Karpas-422 (cell line): Measurements from ENCODE around the gene ABHD12. TPM values are rescaled to one million over a fixed set of nuclear protein-coding genes. Genes with fewer than 3 reads are reported as not detected.

Experiments
- DNase-seq: peaks from one replicate; pipeline ENCODE4 v3.0.0-alpha.2; 2015
- H2AFZ ChIP-seq: fragments of 200-600 bp; sonication (generic); 2 replicates; pipeline ENCODE4 v1.6.1; 2014; ENCODE audit warnings: antibody characterized with exemption, low read length, mixed read lengths
- H3K27ac ChIP-seq: fragments of 200-600 bp; sonication (generic); 2 replicates; pipeline ENCODE4 v1.5.1; 2014; ENCODE audit warnings: mild to moderate bottlenecking, low read length, moderate library complexity
- H3K27me3 ChIP-seq: fragments of 200-600 bp; sonication (generic); 2 replicates; pipeline ENCODE4 v1.6.1; 2014; ENCODE audit warnings: low read length, mixed read lengths
- H3K36me3 ChIP-seq: fragments of 200-600 bp; sonication (generic); 2 replicates; pipeline ENCODE4 v1.6.1; 2014; ENCODE audit warnings: low read length, mixed read lengths; ENCODE audit not compliant: insufficient read depth
- H3K4me1 ChIP-seq: fragments of 200-600 bp; sonication (generic); 2 replicates; pipeline ENCODE4 v1.6.1; 2014; ENCODE audit warnings: mild to moderate bottlenecking, low read length, mixed read lengths
- H3K4me2 ChIP-seq: fragments of 200-600 bp; sonication (generic); 2 replicates; pipeline ENCODE4 v1.6.1; 2014; ENCODE audit warnings: low read length, low read depth, mild to moderate bottlenecking; ENCODE audit not compliant: poor library complexity, severe bottlenecking
- H3K4me3 ChIP-seq: fragments of 200-600 bp; sonication (generic); 2 replicates; pipeline ENCODE4 v1.5.1; 2014; ENCODE audit warnings: mild to moderate bottlenecking, antibody characterized with exemption, low read length, mixed read lengths
- H3K79me2 ChIP-seq: fragments of 200-600 bp; sonication (generic); 2 replicates; pipeline ENCODE4 v1.6.1; 2014; ENCODE audit warnings: mild to moderate bottlenecking, low read length, mixed read lengths
- H3K9ac ChIP-seq: fragments of 200-600 bp; sonication (generic); 2 replicates; pipeline ENCODE4 v1.6.0; 2014; ENCODE audit warnings: low read length
- H3K9me2 ChIP-seq: fragments of 200-600 bp; sonication (generic), shearing (Covaris generic); replicated peaks from 2 replicates; pipeline ENCODE4 v1.6.0; 2014; ENCODE audit warnings: mild to moderate bottlenecking, low read length, moderate library complexity; ENCODE audit not compliant: insufficient read depth
- H3K9me3 ChIP-seq: fragments of 300-700, 200-600 bp; sonication (generic); 2 replicates; pipeline ENCODE4 v1.6.1; 2014; ENCODE audit warnings: low read length, mixed read lengths
- H4K20me1 ChIP-seq: fragments of 200-600 bp; sonication (generic); 2 replicates; pipeline ENCODE4 v1.6.1; 2014; ENCODE audit warnings: mild to moderate bottlenecking, antibody characterized with exemption, low read length, low read depth; ENCODE audit not compliant: insufficient read depth
- total RNA-seq: library from RNA; depleted of rRNA; stranded (reverse); fragments of >200 nt; shearing (Covaris generic); gene quantifications from 2 replicates; pipeline ENCODE4 v1.2.3, GENCODE V29; 2014; ENCODE audit warnings: low replicate concordance

ABHD12 gene
- total RNA-seq, 1 experiment from 2014 or later: 26.1 TPM

- Histone ChIP-seq H3K36me3 (0 out of 2 replicates have a peak, but pooled peaks cover 8% of the 10 kb centered on the region), H3K4me2 (no peak overlapping the region), H3K9me2 (no peaks in the 10 kb centered on the region), H3K79me2 (peaks cover 97% of the 10 kb centered on the region), H3K9ac (no peak overlapping the region), H3K4me1 (peaks cover 12% of the 10 kb centered on the region), H3K4me3 (no peak overlapping the region), H3K9me3 (no peaks in the 10 kb centered on the region), H4K20me1 (no peaks in the 10 kb centered on the region), H2AFZ (no peak overlapping the region), H3K27ac (no peak overlapping the region), H3K27me3 (no peaks in the 10 kb centered on the region)
- no peak for DNase-seq
These were observed 22.1 kb downstream of the ABHD12 start for GRCh38 chr20:25368526-25368925.

GRCh38 chr20:25364879-25365699, 25.5 kb downstream of the ABHD12 start:
- Histone ChIP-seq H4K20me1 (no peaks in the 10 kb centered on the region), H3K4me2 (no peak overlapping the region), H3K9ac (no peak overlapping the region), H2AFZ (no peak overlapping the region), H3K27ac (no peak overlapping the region), H3K79me2 (peaks cover 86% of the 10 kb centered on the region), H3K9me2 (no peaks in the 10 kb centered on the region), H3K4me1 (no peaks in the 10 kb centered on the region), H3K4me3 (no peak overlapping the region), H3K27me3 (no peaks in the 10 kb centered on the region), H3K36me3 (0 out of 2 replicates have a peak, but pooled peaks cover 8% of the 10 kb centered on the region), H3K9me3 (no peaks in the 10 kb centered on the region)
- no peak for DNase-seq

GRCh38 chr20:25364180-25364788, 26.4 kb downstream of the ABHD12 start:
- Histone ChIP-seq H3K9me2 (no peaks in the 10 kb centered on the region), H3K27me3 (no peaks in the 10 kb centered on the region), H3K9ac (no peak overlapping the region), H3K4me3 (no peak overlapping the region), H2AFZ (no peak overlapping the region), H3K4me1 (no peaks in the 10 kb centered on the region), H3K36me3 (0 out of 2 replicates have a peak, but pooled peaks cover 8% of the 10 kb centered on the region), H4K20me1 (no peaks in the 10 kb centered on the region), H3K9me3 (no peaks in the 10 kb centered on the region), H3K4me2 (no peak overlapping the region), H3K27ac (no peak overlapping the region), H3K79me2 (peaks cover 85% of the 10 kb centered on the region)
- no peak for DNase-seq

- H3K79me2 ChIP-seq: peaks cover 82% of the 10 kb centered on the region
- H3K27me3 ChIP-seq: no peaks in the 10 kb centered on the region
- no peaks in the 10 kb centered on the region for H3K9me3 ChIP-seq
- H3K36me3 ChIP-seq: no peaks in the 10 kb centered on the region
- H3K4me3 ChIP-seq: no peak overlapping the region
- no peak overlapping the region for H3K4me2 ChIP-seq
- no peak for DNase-seq
- no peaks in the 10 kb centered on the region for H3K4me1 ChIP-seq
- no peak overlapping the region for H2AFZ ChIP-seq
- H4K20me1 ChIP-seq: no peaks in the 10 kb centered on the region
- no peak overlapping the region for H3K9ac ChIP-seq
- no peak overlapping the region for H3K27ac ChIP-seq
- no peaks in the 10 kb centered on the region for H3K9me2 ChIP-seq
These were observed 29.4 kb downstream of the ABHD12 start for GRCh38 chr20:25361287-25361683.

GRCh38 chr20:25360631-25361286, 29.9 kb downstream of the ABHD12 start:
- Histone ChIP-seq H2AFZ (no peak overlapping the region), H3K9ac (no peak overlapping the region)

GRCh38 chr20:25356271-25356933, 34.2 kb downstream of the ABHD12 start:
- no peak overlapping the region for H3K4me3 ChIP-seq
- H3K4me2 ChIP-seq: no peak overlapping the region
- H3K79me2 ChIP-seq: peaks cover 90% of the 10 kb centered on the region
- H3K27ac ChIP-seq: no peak overlapping the region
- H3K9me2 ChIP-seq: no peaks in the 10 kb centered on the region
- H3K36me3 ChIP-seq: no peaks in the 10 kb centered on the region
- H4K20me1 ChIP-seq: no peaks in the 10 kb centered on the region; the same call in 1 of the 2 replicates
- no peaks in the 10 kb centered on the region for H3K27me3 ChIP-seq
- H3K9me3 ChIP-seq: no peaks in the 10 kb centered on the region
- no peak for DNase-seq
- peaks cover 19% of the 10 kb centered on the region for H3K4me1 ChIP-seq
- H2AFZ ChIP-seq: no peak overlapping the region
- no peak overlapping the region for H3K9ac ChIP-seq

More at GRCh38 chr20:25360631-25361286, 29.9 kb downstream of the ABHD12 start:
- H3K79me2 ChIP-seq: peaks cover 83% of the 10 kb centered on the region
- no peak overlapping the region for H3K27ac ChIP-seq
- no peak overlapping the region for H3K4me2 ChIP-seq
- H3K4me3 ChIP-seq: no peak overlapping the region
- H3K9me2 ChIP-seq: no peaks in the 10 kb centered on the region
- no peaks in the 10 kb centered on the region for H3K4me1 ChIP-seq
- DNase-seq: no peak
- H3K27me3 ChIP-seq: no peaks in the 10 kb centered on the region
- no peaks in the 10 kb centered on the region for H4K20me1 ChIP-seq
- H3K36me3 ChIP-seq: no peaks in the 10 kb centered on the region
- no peaks in the 10 kb centered on the region for H3K9me3 ChIP-seq

- Histone ChIP-seq H4K20me1 (no peaks in the 10 kb centered on the region; the same call in 1 of the 2 replicates), H3K4me1 (peaks cover 19% of the 10 kb centered on the region), H3K4me3 (no peak overlapping the region), H3K4me2 (no peak overlapping the region), H3K27me3 (no peaks in the 10 kb centered on the region), H2AFZ (no peak overlapping the region), H3K9ac (no peak overlapping the region), H3K9me2 (no peaks in the 10 kb centered on the region), H3K27ac (no peak overlapping the region), H3K36me3 (no peaks in the 10 kb centered on the region), H3K9me3 (no peaks in the 10 kb centered on the region), H3K79me2 (peaks cover 90% of the 10 kb centered on the region)
- DNase-seq: no peak
These were observed 34.8 kb downstream of the ABHD12 start for GRCh38 chr20:25355866-25356265.
